ENCODE results near the gene OTUD3. TPM values are rescaled to one million over a fixed set of nuclear protein-coding genes. Genes with fewer than 3 reads are reported as not detected.

Gene OTUD3
- total RNA-seq, 1 donor from 2014 or later: 3.5 TPM

DNA sequence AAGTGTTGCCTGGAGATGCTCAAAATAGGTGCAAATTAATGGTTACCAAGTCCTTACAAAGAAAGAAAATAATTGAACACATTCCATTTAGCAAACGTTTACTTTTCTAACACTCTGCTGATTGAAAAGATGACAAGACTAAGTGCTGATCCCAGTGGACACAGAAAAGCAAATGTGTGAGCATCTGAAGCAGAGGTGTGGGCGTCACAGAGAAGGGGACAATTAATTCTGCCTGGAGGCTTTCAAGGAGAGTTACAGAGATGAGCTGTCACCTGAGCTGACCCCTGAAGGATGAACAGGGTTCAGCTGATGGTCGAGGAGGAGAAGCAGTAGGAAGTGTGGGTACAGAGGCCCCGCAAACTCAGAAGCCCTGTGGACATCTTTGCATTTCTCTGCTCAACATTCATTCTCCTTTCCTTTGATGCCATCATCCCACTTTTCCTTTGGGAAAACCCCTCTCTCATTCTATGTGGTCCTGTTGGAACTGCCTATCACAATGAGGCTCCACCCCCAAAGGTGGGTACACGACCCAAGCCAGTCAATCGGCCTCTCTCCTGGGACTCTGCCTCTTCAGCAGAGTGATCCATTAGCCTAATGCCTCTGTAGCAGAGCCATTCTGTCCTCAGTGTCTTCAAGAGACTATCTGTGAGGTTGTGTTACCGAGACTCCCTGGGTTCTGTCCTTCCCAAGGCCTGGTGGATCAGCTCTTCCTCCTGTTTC lies 58.5 kb downstream of the OTUD3 start:
- TF ChIP-seq, protein P1, sequence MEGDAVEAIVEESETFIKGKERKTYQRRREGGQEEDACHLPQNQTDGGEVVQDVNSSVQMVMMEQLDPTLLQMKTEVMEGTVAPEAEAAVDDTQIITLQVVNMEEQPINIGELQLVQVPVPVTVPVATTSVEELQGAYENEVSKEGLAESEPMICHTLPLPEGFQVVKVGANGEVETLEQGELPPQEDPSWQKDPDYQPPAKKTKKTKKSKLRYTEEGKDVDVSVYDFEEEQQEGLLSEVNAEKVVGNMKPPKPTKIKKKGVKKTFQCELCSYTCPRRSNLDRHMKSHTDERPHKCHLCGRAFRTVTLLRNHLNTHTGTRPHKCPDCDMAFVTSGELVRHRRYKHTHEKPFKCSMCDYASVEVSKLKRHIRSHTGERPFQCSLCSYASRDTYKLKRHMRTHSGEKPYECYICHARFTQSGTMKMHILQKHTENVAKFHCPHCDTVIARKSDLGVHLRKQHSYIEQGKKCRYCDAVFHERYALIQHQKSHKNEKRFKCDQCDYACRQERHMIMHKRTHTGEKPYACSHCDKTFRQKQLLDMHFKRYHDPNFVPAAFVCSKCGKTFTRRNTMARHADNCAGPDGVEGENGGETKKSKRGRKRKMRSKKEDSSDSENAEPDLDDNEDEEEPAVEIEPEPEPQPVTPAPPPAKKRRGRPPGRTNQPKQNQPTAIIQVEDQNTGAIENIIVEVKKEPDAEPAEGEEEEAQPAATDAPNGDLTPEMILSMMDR (conservative IDR thresholded peaks at IDR 0.05; ENCODE audit: low read depth, low read length): no peak

DNA sequence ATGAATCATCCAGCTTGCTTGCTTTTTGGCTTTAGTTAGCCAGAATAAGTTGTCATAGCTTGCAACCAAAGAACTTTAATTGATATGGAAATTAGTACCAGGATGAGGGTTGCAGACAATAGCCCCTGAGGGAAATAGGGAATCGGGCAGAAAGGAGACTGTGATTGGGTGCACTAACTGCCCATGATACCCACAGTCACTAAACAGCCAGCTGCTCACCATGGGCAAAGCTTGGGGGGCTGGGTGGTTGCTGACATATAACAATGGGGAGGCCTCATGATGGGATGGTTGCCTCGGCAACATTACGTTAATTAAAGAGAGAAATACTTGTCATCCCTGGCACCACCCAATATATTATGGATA lies 59.0 kb downstream of the OTUD3 start:
- TF ChIP-seq, protein P1 (conservative IDR thresholded peaks at IDR 0.05; ENCODE audit: low read depth, low read length): no peak
- no peak for DNase-seq (ENCODE audit: low read depth)
- no peak overlapping the region for H3K4me3 ChIP-seq (ENCODE audit: low read depth, low read length)

More for the DNA sequence above, 58.5 kb downstream of the OTUD3 start:
- DNase-seq (ENCODE audit: low read depth): no peak
- H3K4me3 ChIP-seq (ENCODE audit: low read depth, low read length): no peak overlapping the region

DNA sequence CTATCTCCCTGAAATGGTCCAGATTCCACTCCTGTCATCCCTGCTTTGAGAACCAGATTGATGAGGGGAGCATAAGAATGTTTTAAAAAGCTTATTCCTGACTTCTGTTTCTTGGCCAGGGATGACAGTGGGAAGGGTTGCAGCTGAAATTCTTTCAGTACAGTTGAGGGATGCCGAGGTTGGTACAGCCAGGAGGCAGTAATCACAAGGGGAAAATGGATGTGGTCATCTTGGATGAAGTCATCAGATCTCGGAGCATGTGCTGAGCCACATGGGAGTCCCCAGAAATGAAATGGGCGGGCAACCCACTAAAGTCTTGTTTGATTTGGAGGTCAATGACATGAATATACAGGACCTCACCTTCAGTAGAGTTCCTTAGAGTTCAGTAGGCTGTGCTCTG lies 59.9 kb downstream of the OTUD3 start:
- no peak for DNase-seq (ENCODE audit: low read depth)
- TF ChIP-seq, protein P1 (conservative IDR thresholded peaks at IDR 0.05; ENCODE audit: low read depth, low read length): no peak
- H3K4me3 ChIP-seq (ENCODE audit: low read depth, low read length): no peak overlapping the region

DNA sequence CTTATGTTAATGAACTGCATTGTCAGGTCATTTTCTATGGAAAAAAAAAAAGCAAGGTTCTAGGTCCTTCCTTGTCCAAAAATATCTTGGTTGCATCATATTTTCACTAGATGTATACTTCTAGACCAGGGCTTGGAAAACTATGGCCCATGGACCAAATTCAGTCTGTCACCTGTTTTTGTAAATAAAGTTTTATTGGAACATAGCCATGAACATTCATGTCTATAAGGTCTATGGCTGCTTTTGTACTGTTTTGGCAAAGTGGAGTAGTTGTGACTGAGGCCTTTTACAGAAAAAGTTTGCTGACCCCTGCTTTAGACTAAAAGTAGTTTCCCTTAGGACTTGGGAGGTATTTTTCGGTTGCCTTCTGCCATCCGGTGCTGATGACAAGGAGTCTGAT lies 60.5 kb downstream of the OTUD3 start:
- no peak for DNase-seq (ENCODE audit: low read depth)
- H3K4me3 ChIP-seq (ENCODE audit: low read depth, low read length): no peak overlapping the region
- TF ChIP-seq, protein P1 (conservative IDR thresholded peaks at IDR 0.05; ENCODE audit: low read depth, low read length): no peak

DNA sequence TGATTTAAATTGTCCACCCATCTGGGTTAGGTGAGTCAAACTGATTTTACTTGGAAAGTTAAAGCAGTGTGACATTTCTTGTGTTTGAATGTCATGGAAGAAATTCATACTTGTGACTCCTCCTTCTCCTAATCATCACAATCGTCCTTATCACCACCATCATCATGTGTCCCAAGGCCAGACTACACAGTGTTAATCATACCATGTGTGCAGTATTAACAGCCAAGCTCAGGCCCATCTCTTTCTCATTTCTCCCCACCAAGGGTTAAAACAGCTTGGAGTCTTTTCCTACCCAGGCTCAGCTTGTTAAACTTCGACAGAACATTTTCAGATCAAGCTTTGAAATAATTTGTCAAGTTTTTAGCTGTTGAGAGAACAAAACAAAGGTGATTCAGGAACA lies 63.7 kb downstream of the OTUD3 start:
- DNase-seq (ENCODE audit: low read depth): no peak
- TF ChIP-seq, protein P1 (conservative IDR thresholded peaks at IDR 0.05; ENCODE audit: low read depth, low read length): no peak
- H3K4me3 ChIP-seq (ENCODE audit: low read depth, low read length): no peak overlapping the region

DNA sequence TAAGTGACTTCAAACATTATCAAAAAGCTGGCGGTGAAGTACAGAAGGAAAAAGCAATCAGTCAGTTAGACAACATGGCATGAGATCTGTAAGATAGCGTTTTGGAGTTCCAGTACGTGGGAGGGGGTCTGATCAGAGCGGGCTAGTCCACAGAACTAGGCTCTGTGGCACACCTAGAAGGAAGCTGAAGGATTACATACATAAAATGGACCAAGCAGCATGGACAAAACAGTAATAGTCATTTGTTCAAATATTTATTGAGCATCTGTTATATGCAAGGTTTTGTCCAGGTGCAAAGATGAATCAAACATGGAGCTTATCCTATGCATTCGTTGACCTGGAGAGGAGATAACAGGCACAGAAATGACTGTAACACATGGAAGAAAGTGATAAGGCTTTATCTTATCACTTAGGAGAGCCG lies 64.1 kb downstream of the OTUD3 start:
- TF ChIP-seq, protein P1 (conservative IDR thresholded peaks at IDR 0.05; ENCODE audit: low read depth, low read length): no peak
- no peak overlapping the region for H3K4me3 ChIP-seq (ENCODE audit: low read depth, low read length)
- DNase-seq (ENCODE audit: low read depth): no peak

DNA sequence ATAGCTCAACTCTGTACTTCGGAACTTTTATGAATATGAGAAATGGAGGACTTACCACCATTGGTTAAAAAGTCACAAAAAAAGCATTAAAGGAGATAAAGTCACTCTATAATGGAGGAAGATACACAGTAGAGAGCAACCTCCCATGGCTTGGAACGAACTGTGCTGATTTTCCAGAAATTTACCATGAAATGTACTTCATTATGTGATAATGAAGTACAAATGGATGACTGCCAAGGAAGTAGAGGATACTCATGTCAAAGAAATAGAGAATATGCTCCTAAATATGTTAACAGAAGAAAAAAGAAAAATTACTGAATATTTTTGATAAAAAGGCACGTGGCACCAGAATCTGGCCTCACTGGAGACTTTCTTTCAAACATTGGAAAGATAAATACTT lies 64.8 kb downstream of the OTUD3 start:
- no peak overlapping the region for H3K4me3 ChIP-seq (ENCODE audit: low read depth, low read length)
- TF ChIP-seq, protein P1 (conservative IDR thresholded peaks at IDR 0.05; ENCODE audit: low read depth, low read length): no peak
- no peak for DNase-seq (ENCODE audit: low read depth)

Data from epithelial cell of proximal tubule (primary cell).